ENCODE results near the gene MRAP. TPM values are rescaled to one million over a fixed set of nuclear protein-coding genes. Genes with fewer than 3 reads are reported as not detected.

MRAP gene
- total RNA-seq, 2 donors from 2014 or later, result not detected

- no peaks in the 10 kb centered on the region for H3K27me3 Mint-ChIP-seq (ENCODE audit: low read depth)
- H3K36me3 Mint-ChIP-seq (ENCODE audit: insufficient read depth in 2 of 2), result peaks cover 4 to 6% of the 10 kb centered on the region in 2 donors
- no peaks in the 10 kb centered on the region for H3K4me1 Mint-ChIP-seq (ENCODE audit: low read depth)
- no peak overlapping the region for H3K4me3 Mint-ChIP-seq
- ATAC-seq (replicated peaks in 1 of 2) (no peak), DNase-seq (no peak)
- H3K27ac Mint-ChIP-seq, result no peak overlapping the region
- no peaks in the 10 kb centered on the region for H3K9me3 Mint-ChIP-seq
Observed at GRCh38 chr21:32319012-32319411, 20.4 kb downstream of the MRAP start.

GRCh38 chr21:32320059-32320458, 21.4 kb downstream of the MRAP start:
- H3K4me3 Mint-ChIP-seq, result no peak overlapping the region
- no peaks in the 10 kb centered on the region for H3K4me1 Mint-ChIP-seq (ENCODE audit: low read depth)
- H3K27ac Mint-ChIP-seq, result peak overlapping the region; percentile 54
- no peaks in the 10 kb centered on the region for H3K9me3 Mint-ChIP-seq
- ATAC-seq (replicated peaks in 1 of 2) (no peak), DNase-seq (no peak)
- peaks cover 4 to 14% of the 10 kb centered on the region in 2 donors for H3K36me3 Mint-ChIP-seq (ENCODE audit: insufficient read depth in 2 of 2)
- no peaks in the 10 kb centered on the region for H3K27me3 Mint-ChIP-seq (ENCODE audit: low read depth)

GRCh38 chr21:32320726-32321125, 22.1 kb downstream of the MRAP start:
- Mint-ChIP-seq H3K36me3 (ENCODE audit: insufficient read depth in 2 of 2) (peaks cover 8 to 20% of the 10 kb centered on the region in 2 donors), H3K4me3 (no peak overlapping the region), H3K27ac (no peak overlapping the region), H3K9me3 (no peaks in the 10 kb centered on the region), H3K27me3 (ENCODE audit: low read depth) (no peaks in the 10 kb centered on the region), H3K4me1 (ENCODE audit: low read depth) (no peaks in the 10 kb centered on the region)
- ATAC-seq (replicated peaks in 1 of 2) (no peak), DNase-seq (no peak)

- H3K4me1 Mint-ChIP-seq (ENCODE audit: low read depth), result peaks cover 4% of the 10 kb centered on the region
- no peak overlapping the region for H3K4me3 Mint-ChIP-seq
- no peaks in the 10 kb centered on the region for H3K9me3 Mint-ChIP-seq
- ATAC-seq (replicated peaks in 1 of 2), result no peak
- no peak overlapping the region for H3K27ac Mint-ChIP-seq
- H3K27me3 Mint-ChIP-seq (ENCODE audit: low read depth), result no peaks in the 10 kb centered on the region
- DNase-seq, result no peak
- peaks cover 8 to 26% of the 10 kb centered on the region in 2 donors for H3K36me3 Mint-ChIP-seq (ENCODE audit: insufficient read depth in 2 of 2)
Observed at GRCh38 chr21:32321480-32321879, 22.8 kb downstream of the MRAP start.

GRCh38 chr21:32322103-32322502, 23.4 kb downstream of the MRAP start:
- peaks cover 7% of the 10 kb centered on the region for H3K4me1 Mint-ChIP-seq (ENCODE audit: low read depth)
- no peaks in the 10 kb centered on the region for H3K9me3 Mint-ChIP-seq
- ATAC-seq (replicated peaks in 1 of 2), result no peak
- H3K27ac Mint-ChIP-seq, result no peak overlapping the region
- DNase-seq, result no peak
- H3K4me3 Mint-ChIP-seq, result no peak overlapping the region
- peaks cover 11 to 31% of the 10 kb centered on the region in 2 donors for H3K36me3 Mint-ChIP-seq (ENCODE audit: insufficient read depth in 2 of 2)
- no peaks in the 10 kb centered on the region for H3K27me3 Mint-ChIP-seq (ENCODE audit: low read depth)

GRCh38 chr21:32322676-32323075, 24.0 kb downstream of the MRAP start:
- Mint-ChIP-seq H3K36me3 (ENCODE audit: insufficient read depth in 2 of 2) (peaks cover 11 to 35% of the 10 kb centered on the region in 2 donors), H3K4me1 (ENCODE audit: low read depth) (peaks cover 7% of the 10 kb centered on the region), H3K27ac (no peak overlapping the region), H3K27me3 (ENCODE audit: low read depth) (no peaks in the 10 kb centered on the region), H3K4me3 (no peak overlapping the region), H3K9me3 (no peaks in the 10 kb centered on the region)
- ATAC-seq (replicated peaks in 1 of 2) (no peak), DNase-seq (no peak)

GRCh38 chr21:32325706-32326105, 27.1 kb downstream of the MRAP start:
- peaks cover 7% of the 10 kb centered on the region for H3K4me1 Mint-ChIP-seq (ENCODE audit: low read depth)
- no peak overlapping the region for H3K4me3 Mint-ChIP-seq
- H3K27me3 Mint-ChIP-seq (ENCODE audit: low read depth), result no peaks in the 10 kb centered on the region
- no peaks in the 10 kb centered on the region for H3K9me3 Mint-ChIP-seq
- no peak overlapping the region for H3K27ac Mint-ChIP-seq
- ATAC-seq (replicated peaks in 1 of 2) (no peak), DNase-seq (no peak)
- H3K36me3 Mint-ChIP-seq (ENCODE audit: insufficient read depth in 2 of 2), result peaks cover 11 to 44% of the 10 kb centered on the region in 2 donors

GRCh38 chr21:32328595-32328994, 29.9 kb downstream of the MRAP start:
- H3K9me3 Mint-ChIP-seq, result no peaks in the 10 kb centered on the region
- H3K4me3 Mint-ChIP-seq, result no peak overlapping the region
- no peak overlapping the region for H3K27ac Mint-ChIP-seq
- H3K4me1 Mint-ChIP-seq (ENCODE audit: low read depth), result peaks cover 7% of the 10 kb centered on the region
- DNase-seq (no peak), ATAC-seq (replicated peaks in 1 of 2) (no peak)
- no peaks in the 10 kb centered on the region for H3K27me3 Mint-ChIP-seq (ENCODE audit: low read depth)
- H3K36me3 Mint-ChIP-seq (ENCODE audit: insufficient read depth in 2 of 2), result peaks cover 11 to 49% of the 10 kb centered on the region in 2 donors

- Mint-ChIP-seq H3K36me3 (ENCODE audit: insufficient read depth in 2 of 2) (peaks cover 11 to 46% of the 10 kb centered on the region in 2 donors), H3K4me3 (no peak overlapping the region), H3K27ac (no peak overlapping the region), H3K9me3 (no peaks in the 10 kb centered on the region), H3K27me3 (ENCODE audit: low read depth) (no peaks in the 10 kb centered on the region), H3K4me1 (ENCODE audit: low read depth) (peaks cover 7% of the 10 kb centered on the region)
- no peak for ATAC-seq (replicated peaks in 1 of 2)
- DNase-seq, result no peak
Observed at GRCh38 chr21:32329331-32329730, 30.7 kb downstream of the MRAP start.

GRCh38 chr21:32329776-32330175, 31.1 kb downstream of the MRAP start:
- DNase-seq (no peak), ATAC-seq (replicated peaks in 1 of 2) (no peak)
- H3K27ac Mint-ChIP-seq, result no peak overlapping the region
- no peaks in the 10 kb centered on the region for H3K27me3 Mint-ChIP-seq (ENCODE audit: low read depth)
- no peaks in the 10 kb centered on the region for H3K9me3 Mint-ChIP-seq
- peaks cover 11 to 43% of the 10 kb centered on the region in 2 donors for H3K36me3 Mint-ChIP-seq (ENCODE audit: insufficient read depth in 2 of 2)
- no peak overlapping the region for H3K4me3 Mint-ChIP-seq
- H3K4me1 Mint-ChIP-seq (ENCODE audit: low read depth), result peaks cover 7% of the 10 kb centered on the region

- no peak overlapping the region for H3K27ac Mint-ChIP-seq
- H3K9me3 Mint-ChIP-seq, result no peaks in the 10 kb centered on the region
- ATAC-seq (replicated peaks in 1 of 2) (no peak), DNase-seq (no peak)
- no peak overlapping the region for H3K4me3 Mint-ChIP-seq
- no peaks in the 10 kb centered on the region for H3K27me3 Mint-ChIP-seq (ENCODE audit: low read depth)
- H3K4me1 Mint-ChIP-seq (ENCODE audit: low read depth), result peaks cover 7% of the 10 kb centered on the region
- peaks cover 11 to 40% of the 10 kb centered on the region in 2 donors for H3K36me3 Mint-ChIP-seq (ENCODE audit: insufficient read depth in 2 of 2)
Observed at GRCh38 chr21:32330784-32331311, 32.2 kb downstream of the MRAP start.

GRCh38 chr21:32331444-32332305, 33.0 kb downstream of the MRAP start:
- DNase-seq (no peak), ATAC-seq (replicated peaks in 1 of 2) (no peak)
- Mint-ChIP-seq H3K9me3 (no peaks in the 10 kb centered on the region), H3K36me3 (ENCODE audit: insufficient read depth in 2 of 2) (peaks cover 13 to 37% of the 10 kb centered on the region in 2 donors), H3K4me1 (ENCODE audit: low read depth) (peaks cover under 1% of the 10 kb centered on the region), H3K27me3 (ENCODE audit: low read depth) (no peaks in the 10 kb centered on the region), H3K4me3 (no peak overlapping the region), H3K27ac (peak overlapping the region; percentile 44)

- H3K27ac Mint-ChIP-seq, result no peak overlapping the region
- DNase-seq, result no peak
- no peak overlapping the region for H3K4me3 Mint-ChIP-seq
- H3K4me1 Mint-ChIP-seq (ENCODE audit: low read depth), result no peaks in the 10 kb centered on the region
- no peaks in the 10 kb centered on the region for H3K9me3 Mint-ChIP-seq
- ATAC-seq (replicated peaks in 1 of 2), result no peak
- H3K36me3 Mint-ChIP-seq (ENCODE audit: insufficient read depth in 2 of 2), result peaks cover 11 to 32% of the 10 kb centered on the region in 2 donors
- no peaks in the 10 kb centered on the region for H3K27me3 Mint-ChIP-seq (ENCODE audit: low read depth)
Observed at GRCh38 chr21:32332463-32332951, 33.9 kb downstream of the MRAP start.
